Measurements from ENCODE around the gene F3.

DNA sequence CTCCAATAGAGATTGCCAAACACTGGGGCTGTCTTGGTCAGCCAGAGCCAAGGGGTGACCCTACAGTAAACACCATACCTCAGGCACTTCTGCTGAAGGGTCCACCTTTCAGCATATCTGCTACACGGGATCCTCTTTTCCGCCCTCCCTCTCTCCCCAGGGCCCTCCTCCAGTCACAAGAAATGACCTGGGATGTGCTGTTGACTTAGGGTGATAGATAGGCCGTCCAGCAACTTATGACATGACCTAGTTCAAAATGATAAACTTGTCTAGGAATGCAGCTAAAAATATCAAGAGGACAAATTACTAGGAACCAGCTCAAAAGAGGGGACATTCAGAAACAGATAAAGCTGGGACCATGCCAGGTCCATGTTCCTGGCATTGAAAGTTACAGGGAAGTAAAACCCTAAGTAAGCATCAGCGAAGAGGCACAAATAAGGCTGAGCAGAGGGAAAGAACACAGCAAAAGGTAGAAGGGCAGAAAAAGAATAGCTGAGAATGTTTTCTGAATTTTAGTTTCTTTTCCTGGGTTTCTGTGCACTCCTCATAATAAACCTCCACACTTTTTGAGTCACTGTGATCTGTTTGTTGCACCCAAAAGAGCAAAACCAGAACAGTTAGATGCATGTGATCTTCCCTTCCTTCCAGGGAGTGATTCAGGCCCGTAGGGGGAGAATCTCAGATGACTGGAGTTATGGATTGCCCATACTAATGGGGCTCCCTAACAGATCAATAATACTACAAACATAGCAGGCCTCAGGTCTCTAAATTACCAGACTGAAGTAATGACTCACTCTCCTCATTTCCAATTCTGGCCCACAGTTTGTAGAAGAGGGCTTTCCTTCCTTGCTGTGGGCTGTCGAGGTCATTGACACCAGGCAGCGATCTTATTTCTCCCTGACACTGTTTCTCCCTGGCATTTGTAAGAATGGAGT lies 48.9 kb upstream of the F3 start:
- TF ChIP-seq, protein P1, sequence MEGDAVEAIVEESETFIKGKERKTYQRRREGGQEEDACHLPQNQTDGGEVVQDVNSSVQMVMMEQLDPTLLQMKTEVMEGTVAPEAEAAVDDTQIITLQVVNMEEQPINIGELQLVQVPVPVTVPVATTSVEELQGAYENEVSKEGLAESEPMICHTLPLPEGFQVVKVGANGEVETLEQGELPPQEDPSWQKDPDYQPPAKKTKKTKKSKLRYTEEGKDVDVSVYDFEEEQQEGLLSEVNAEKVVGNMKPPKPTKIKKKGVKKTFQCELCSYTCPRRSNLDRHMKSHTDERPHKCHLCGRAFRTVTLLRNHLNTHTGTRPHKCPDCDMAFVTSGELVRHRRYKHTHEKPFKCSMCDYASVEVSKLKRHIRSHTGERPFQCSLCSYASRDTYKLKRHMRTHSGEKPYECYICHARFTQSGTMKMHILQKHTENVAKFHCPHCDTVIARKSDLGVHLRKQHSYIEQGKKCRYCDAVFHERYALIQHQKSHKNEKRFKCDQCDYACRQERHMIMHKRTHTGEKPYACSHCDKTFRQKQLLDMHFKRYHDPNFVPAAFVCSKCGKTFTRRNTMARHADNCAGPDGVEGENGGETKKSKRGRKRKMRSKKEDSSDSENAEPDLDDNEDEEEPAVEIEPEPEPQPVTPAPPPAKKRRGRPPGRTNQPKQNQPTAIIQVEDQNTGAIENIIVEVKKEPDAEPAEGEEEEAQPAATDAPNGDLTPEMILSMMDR (IDR thresholded peaks at IDR 0.05; ENCODE audit: low read length) = no peak
- TF ChIP-seq EZH2 (IDR thresholded peaks at IDR 0.05; ENCODE audit: borderline replicate concordance, low read length) = no peak
